GM12872 (cell line): ENCODE results near the gene OSBPL8.
A peak's percentile ranks its signal among the peaks of the same experiment; 100 is the strongest.

Experiments used
- TF ChIP-seq, protein P1 (sequence below): IDR thresholded peaks from 3 replicates; pipeline ENCODE4 v1.5.1; 2011; ENCODE audit warnings: low read depth, mild to moderate bottlenecking, low read length, moderate library complexity; ENCODE audit not compliant: insufficient read depth

OSBPL8 gene

DNA sequence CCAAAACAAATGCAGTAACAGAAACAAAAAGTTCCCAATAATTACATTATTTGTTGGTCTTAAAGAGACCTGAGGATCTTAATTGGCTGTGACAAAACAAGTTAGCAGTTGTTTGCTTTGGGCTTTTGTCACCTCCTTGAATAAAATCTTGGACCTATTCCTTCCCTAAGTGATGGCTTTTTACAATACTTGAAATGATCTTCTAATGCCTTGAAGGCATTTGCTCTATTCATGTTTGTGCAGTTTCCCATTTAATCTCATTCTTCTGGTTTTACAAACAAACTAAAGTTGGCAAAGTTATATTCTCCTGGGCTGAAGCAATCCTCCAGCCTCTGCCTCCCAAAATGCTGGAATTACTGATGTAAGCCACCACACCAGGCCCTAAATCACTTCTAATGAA, 98.8 kb downstream of the OSBPL8 start:
- TF ChIP-seq, protein P1, sequence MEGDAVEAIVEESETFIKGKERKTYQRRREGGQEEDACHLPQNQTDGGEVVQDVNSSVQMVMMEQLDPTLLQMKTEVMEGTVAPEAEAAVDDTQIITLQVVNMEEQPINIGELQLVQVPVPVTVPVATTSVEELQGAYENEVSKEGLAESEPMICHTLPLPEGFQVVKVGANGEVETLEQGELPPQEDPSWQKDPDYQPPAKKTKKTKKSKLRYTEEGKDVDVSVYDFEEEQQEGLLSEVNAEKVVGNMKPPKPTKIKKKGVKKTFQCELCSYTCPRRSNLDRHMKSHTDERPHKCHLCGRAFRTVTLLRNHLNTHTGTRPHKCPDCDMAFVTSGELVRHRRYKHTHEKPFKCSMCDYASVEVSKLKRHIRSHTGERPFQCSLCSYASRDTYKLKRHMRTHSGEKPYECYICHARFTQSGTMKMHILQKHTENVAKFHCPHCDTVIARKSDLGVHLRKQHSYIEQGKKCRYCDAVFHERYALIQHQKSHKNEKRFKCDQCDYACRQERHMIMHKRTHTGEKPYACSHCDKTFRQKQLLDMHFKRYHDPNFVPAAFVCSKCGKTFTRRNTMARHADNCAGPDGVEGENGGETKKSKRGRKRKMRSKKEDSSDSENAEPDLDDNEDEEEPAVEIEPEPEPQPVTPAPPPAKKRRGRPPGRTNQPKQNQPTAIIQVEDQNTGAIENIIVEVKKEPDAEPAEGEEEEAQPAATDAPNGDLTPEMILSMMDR = no peak

DNA sequence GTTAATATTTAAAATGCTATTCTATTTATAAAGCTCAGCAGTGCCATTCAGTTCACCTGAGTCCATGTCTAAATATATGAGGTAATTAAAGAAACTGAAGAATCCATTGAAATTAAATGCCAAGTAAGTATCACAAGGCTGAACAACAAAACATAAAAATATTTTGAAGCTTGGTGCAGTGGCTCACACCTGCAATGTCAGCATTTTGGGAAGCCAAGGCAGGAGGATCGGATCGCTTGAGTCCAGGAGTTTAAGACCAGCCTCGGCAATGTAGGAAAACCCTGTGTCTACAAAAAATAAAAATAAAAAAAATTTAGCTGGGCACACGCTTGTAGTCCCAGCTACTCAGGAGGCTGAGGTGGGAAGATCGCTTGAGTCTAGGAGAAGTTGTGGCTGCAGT, 101.8 kb downstream of the OSBPL8 start:
- TF ChIP-seq, protein P1 = no peak

DNA sequence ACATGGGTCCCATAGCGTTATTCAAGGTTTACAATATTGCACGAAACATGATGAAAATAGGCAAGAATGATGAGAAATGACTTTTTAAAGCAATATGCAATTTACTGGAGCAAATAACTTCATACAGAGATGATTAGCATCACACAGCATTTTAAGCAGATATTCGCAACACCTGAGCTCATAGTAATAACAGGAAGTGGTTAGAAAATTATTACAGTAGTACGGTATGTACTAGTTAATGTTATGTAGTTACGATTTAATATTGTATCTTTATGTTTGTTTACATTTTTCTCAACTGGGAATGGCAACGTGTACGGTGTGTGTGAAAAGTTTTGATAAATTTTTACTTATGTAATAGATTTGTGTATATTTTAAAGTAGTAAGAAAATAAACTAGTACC, 102.6 kb downstream of the OSBPL8 start:
- TF ChIP-seq, protein P1 = no peak

DNA sequence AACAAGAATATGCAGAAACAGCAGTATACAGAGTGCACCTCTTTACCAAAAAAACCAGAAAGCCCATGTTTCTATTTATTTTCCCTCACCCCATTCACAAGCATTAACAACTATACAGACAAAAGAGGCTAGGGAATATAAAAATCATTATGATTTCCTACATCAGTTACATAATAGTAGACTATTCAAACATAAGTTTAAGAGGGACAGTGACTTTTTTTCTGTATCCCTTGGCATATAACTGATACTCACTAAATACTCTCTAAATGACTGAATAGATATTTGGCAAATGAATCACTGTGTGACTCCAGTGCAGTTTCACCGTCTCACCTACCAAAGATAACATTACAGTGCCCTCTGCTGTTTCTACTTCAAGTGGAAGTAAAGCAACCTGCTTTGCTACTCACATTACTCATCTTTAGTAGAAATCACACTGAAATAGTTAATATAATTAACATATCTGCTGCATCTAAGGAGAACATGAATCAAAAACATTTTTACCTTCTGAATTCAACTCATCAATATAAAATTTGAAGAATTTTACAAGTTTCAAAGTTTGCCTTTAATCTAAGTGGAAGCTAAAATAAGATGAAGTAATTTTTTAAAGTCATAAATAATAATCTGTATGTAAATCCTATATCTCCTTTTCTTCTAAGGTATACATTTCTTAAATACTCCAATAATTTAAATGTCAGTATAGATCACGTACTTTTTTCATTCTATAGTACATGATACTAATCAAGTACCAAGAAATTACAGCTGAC, 103.8 kb downstream of the OSBPL8 start:
- TF ChIP-seq, protein P1 = peak; percentile 55; the same call in 2 of the 3 replicates

DNA sequence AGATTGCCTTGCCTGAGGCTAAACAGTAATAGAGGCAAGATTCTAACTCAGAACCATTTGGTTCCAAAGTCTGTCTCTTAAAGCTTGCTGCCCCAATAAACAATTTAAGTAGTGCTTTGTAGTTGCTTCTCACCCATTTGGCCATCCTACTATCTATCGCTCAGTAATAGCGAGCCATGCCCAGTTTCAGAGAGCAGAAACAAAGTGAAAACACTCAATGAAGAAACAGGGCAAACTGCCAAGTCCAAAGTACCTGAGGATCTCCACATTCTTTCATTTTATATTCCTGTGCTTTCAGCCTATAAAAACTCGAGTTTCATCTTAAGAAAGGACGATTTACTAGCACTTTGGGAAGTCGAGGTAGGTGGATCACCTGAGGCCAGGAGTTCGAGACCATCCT, 108.0 kb downstream of the OSBPL8 start:
- TF ChIP-seq, protein P1 = no peak

DNA sequence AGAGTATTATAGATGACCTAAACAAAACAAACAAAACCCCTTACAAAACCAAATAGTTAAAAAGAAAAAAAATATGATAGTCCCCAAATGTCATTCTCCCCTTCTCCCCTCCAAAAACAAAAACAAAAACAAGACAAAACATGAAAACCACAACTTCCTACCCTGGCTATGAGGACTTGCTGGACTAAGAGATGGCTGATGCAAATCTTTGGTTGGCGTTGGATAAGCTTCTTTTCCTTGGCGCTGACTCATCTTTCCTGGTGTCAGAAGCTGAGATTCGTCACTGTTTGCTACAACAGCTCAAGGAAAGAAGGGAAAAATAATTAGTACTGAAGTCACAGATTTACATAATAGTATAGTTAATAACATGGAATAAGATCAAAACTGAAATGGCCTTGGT, 108.9 kb downstream of the OSBPL8 start:
- TF ChIP-seq, protein P1 = no peak

DNA sequence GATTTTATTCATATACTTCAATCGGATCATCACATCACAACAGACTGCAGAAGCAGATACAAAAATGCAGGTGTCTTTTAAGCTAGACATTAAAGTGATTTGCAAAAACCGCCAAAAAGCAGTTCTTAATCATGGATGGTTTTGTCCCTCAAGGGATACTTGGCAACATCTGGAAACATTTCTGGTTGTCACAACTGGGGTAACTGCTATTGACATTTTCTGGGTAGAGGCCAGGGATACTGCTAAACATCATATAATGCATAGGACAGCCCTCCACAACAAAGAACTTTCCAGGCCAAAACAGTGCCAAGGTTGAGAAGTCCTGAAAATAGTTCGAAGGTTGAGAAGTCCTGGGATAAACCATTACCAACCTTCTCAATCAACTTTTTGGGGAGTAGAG, 109.6 kb downstream of the OSBPL8 start:
- TF ChIP-seq, protein P1 = no peak
